Kidney epithelial cell (primary cell): ENCODE measurements around the gene TMEM186. TPM values are rescaled to one million over a fixed set of nuclear protein-coding genes. Genes with fewer than 3 reads are reported as not detected.

Source experiments
- DNase-seq: peaks from one replicate; pipeline ENCODE4 v3.0.0-alpha.2; 2010; ENCODE audit warnings: low read depth
- H3K27me3 ChIP-seq: 2 replicates; pipeline ENCODE4 v1.6.0; 2011; ENCODE audit warnings: low read length; ENCODE audit not compliant: control insufficient read depth, insufficient read depth
- H3K36me3 ChIP-seq: 2 replicates; pipeline ENCODE4 v1.5.1; 2011; ENCODE audit warnings: low read length; ENCODE audit not compliant: control insufficient read depth, insufficient read depth
- H3K4me3 ChIP-seq: 2 replicates; pipeline ENCODE4 v1.5.1; 2011; ENCODE audit warnings: low read depth, mild to moderate bottlenecking, control low read depth, low read length
- total RNA-seq: library from RNA; depleted of rRNA; stranded (reverse); fragments of >200 nt; gene quantifications from 2 replicates; pipeline ENCODE4 v1.2.3, GENCODE V29; 2015
- TF ChIP-seq, protein P1 (sequence below): IDR thresholded peaks from 2 replicates; pipeline ENCODE4 v1.5.1; 2011; ENCODE audit warnings: mild to moderate bottlenecking, moderate library complexity, low read length, control low read depth, inconsistent platforms; ENCODE audit not compliant: insufficient read depth, poor library complexity, severe bottlenecking

TMEM186 gene
- total RNA-seq, 1 donor from 2014 or later, result 10.9 TPM

DNA sequence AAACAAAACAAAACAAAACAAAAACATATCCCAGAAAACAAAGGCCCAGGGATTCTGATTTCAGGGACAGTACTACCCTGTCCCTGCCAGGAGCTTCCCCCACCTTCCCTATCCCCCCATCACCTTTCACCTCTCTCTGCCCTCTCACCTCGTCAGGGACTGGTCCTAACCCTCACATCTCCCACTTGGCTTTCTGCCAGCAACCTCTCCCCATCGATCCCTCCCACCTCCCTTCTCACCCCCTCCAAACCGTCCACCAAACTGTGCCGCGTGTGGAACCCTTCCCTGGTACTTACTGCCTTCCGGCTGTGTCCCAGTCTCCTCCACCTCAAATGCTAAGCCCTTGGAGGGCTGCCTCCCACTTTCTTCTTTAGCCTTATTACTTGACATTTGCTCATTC, 36.4 kb downstream of the TMEM186 start:
- DNase-seq, result no peak
- no peak overlapping the region for H3K4me3 ChIP-seq
- H3K27me3 ChIP-seq, result no peaks in the 10 kb centered on the region
- no peaks in the 10 kb centered on the region for H3K36me3 ChIP-seq
- TF ChIP-seq, protein P1, sequence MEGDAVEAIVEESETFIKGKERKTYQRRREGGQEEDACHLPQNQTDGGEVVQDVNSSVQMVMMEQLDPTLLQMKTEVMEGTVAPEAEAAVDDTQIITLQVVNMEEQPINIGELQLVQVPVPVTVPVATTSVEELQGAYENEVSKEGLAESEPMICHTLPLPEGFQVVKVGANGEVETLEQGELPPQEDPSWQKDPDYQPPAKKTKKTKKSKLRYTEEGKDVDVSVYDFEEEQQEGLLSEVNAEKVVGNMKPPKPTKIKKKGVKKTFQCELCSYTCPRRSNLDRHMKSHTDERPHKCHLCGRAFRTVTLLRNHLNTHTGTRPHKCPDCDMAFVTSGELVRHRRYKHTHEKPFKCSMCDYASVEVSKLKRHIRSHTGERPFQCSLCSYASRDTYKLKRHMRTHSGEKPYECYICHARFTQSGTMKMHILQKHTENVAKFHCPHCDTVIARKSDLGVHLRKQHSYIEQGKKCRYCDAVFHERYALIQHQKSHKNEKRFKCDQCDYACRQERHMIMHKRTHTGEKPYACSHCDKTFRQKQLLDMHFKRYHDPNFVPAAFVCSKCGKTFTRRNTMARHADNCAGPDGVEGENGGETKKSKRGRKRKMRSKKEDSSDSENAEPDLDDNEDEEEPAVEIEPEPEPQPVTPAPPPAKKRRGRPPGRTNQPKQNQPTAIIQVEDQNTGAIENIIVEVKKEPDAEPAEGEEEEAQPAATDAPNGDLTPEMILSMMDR, result no peak

DNA sequence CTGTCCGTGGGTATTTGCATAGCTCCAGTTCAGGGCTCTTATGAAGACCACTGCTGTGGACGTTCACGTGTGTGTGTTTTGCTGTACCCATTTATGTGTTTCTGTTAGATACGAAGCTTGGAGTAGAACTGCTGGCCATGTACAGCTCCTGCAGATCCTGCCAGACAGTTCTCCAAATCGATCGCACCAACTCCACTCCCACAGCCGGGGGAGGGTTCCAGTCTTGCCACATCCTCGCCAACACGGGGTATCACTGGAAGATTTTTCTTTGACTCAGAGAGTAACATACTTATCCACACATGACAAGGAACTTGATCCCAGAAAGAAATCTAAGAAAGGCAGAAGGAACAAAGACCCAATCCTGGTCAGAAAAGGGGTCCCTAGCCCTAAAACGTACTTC, 37.4 kb downstream of the TMEM186 start:
- no peak for DNase-seq
- TF ChIP-seq, protein P1, result no peak

DNA sequence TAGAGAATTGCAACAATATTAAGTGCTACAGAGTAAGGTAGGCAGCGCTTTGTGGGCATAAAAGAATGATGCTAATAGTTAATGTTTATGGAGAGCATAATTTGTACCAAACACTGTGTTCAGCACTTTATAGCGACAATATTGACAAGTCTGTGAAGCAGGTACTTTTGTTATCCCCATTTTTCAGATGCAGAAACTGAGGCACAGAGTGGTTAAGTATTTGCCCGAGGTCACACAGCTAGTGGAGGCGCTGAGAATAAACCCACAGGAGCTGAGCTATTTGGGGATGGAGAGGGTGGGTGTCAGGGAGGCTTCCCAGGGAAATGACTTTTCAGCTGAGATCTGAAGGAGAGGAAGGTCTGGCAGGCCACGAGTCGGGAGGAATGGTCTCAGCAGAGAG, 39.4 kb downstream of the TMEM186 start:
- Histone ChIP-seq H3K27me3 (no peaks in the 10 kb centered on the region), H3K4me3 (no peak overlapping the region), H3K36me3 (no peaks in the 10 kb centered on the region)
- no peak for DNase-seq
- TF ChIP-seq, protein P1, result no peak

More for the DNA sequence above, 37.4 kb downstream of the TMEM186 start:
- Histone ChIP-seq H3K27me3 (no peaks in the 10 kb centered on the region), H3K36me3 (no peaks in the 10 kb centered on the region), H3K4me3 (no peak overlapping the region)

DNA sequence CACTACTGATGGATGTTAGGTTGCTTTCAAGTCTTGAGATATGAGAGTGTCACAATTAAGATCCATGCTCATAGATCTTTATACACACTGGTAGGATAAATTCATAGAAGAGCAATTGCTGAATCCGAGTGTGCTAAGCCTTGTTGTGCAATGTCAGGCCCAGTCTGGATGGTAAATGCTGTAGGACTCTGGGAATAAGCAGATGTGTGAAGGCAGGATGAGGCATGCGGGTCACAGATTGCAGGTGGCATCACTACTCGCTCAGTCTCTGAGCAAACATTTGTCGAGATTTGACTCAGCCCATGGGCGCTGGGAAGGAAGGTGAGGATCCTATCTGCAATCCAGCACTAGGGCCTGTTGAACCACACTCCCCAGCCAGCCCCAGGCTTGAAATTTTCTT, 40.7 kb downstream of the TMEM186 start:
- TF ChIP-seq, protein P1, result no peak
- no peaks in the 10 kb centered on the region for H3K36me3 ChIP-seq
- H3K4me3 ChIP-seq, result no peak overlapping the region
- no peaks in the 10 kb centered on the region for H3K27me3 ChIP-seq
- DNase-seq, result no peak

DNA sequence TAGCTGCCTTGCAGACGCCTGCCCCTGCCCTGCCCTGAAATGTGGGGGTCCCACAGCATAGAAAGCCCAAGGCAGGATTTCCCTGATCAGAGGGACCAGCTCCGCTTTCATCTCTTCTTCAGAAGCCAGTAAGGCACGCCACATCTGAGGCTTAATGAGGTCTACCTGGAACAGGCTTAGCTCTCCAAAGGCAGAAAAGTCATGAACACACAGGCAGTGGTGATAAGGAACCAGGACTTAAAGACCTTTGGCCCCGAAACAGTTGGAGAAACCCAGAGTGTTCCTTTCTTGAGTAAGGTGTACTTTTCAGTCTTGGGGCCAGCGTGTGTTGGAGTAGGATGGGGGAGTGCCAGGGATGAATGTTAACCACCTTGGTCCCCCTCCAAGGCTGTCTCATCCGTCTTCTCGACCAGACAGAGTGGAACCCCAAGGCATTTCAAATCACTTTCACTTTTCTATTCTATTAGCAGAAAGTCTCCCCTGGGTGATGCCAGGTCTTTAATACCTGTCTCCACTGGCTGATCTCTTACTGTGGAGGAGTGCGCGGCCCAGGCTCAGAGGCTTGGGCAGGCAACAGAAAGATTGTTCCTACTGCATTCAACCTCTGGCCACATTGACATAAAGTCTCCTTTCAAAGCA, 43.9 kb downstream of the TMEM186 start:
- H3K36me3 ChIP-seq, result no peaks in the 10 kb centered on the region
- no peak for DNase-seq
- TF ChIP-seq, protein P1, result no peak

DNA sequence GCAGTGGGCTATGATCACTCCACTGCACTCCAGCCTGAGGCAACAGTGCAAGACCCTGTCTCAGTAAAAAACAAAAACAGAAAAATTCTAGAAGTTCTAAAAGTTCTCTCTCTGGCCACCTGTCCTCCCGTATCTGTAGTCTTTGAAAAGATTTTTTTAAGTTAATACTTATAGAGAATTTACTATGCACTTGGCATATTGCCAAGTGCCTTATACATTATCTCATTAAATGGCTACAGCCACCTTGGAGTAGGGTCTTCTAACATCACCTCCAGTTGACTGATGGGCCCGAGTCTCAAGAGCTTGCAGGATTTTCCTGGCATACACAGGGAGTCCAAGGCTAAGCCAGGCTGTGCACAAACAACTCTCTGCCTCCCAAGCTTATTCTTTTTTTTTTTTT, 44.7 kb downstream of the TMEM186 start:
- no peaks in the 10 kb centered on the region for H3K36me3 ChIP-seq
- no peaks in the 10 kb centered on the region for H3K27me3 ChIP-seq
- H3K4me3 ChIP-seq, result no peak overlapping the region
- TF ChIP-seq, protein P1, result no peak
- no peak for DNase-seq

More for the DNA sequence above, 43.9 kb downstream of the TMEM186 start:
- H3K27me3 ChIP-seq, result no peaks in the 10 kb centered on the region
- H3K4me3 ChIP-seq, result no peak overlapping the region
